Heart right ventricle (tissue), 16 donors: ENCODE results near the gene MRTFA. TPM values are rescaled to one million over a fixed set of nuclear protein-coding genes. Genes with fewer than 3 reads are reported as not detected.

Source experiments
- ATAC-seq, 8 donors: fragments of 200-7000 bp; cut with Tn5 transposase; one replicate each; pipeline ENCODE4 v1.9.1; 2020; ENCODE audit warnings: mild to moderate bottlenecking in 8 of 8, moderate library complexity in 8 of 8, moderate number of reproducible peaks in 1 of 8
- DNase-seq, 2 donors: peaks; one replicate each; pipeline ENCODE4 v3.0.0-alpha.2; 2020
- H3K27ac ChIP-seq, 10 donors: fragments of 200-600 bp; sonication (generic) in 2 of 10; one replicate each; pipeline versions ENCODE4 v1.5.0 to v1.8.0; 2020 to 2022; ENCODE audit warnings: mild to moderate bottlenecking in 3 of 10
- H3K27me3 ChIP-seq, 7 donors: fragments of 200-600 bp; one replicate each; pipeline ENCODE4 v1.8.0; 2021 to 2022; ENCODE audit warnings: mild to moderate bottlenecking in 2 of 7
- H3K36me3 ChIP-seq, 9 donors: fragments of 200-600 bp; sonication (generic) in 1 of 9; one replicate each; pipeline versions ENCODE4 v1.5.0 to v1.8.0; 2020 to 2022; ENCODE audit warnings: mild to moderate bottlenecking in 2 of 9
- H3K4me1 ChIP-seq, 9 donors: fragments of 200-600 bp; sonication (generic) in 1 of 9; one replicate each; pipeline versions ENCODE4 v1.5.0 to v1.8.0; 2020 to 2022; ENCODE audit warnings: mild to moderate bottlenecking in 4 of 9
- H3K4me3 ChIP-seq, 10 donors: fragments of 200-600 bp; sonication (generic) in 2 of 10; one replicate each; pipeline versions ENCODE4 v1.5.0 to v1.8.0; 2020 to 2022; ENCODE audit warnings: mild to moderate bottlenecking in 7 of 10, moderate library complexity in 2 of 10
- H3K9me3 ChIP-seq, 11 donors: fragments of 200-600 bp in 10 of 11; sonication (generic) in 2 of 11; one replicate each; pipeline versions ENCODE4 v1.5.0 to v1.8.0; 2013 to 2022; ENCODE audit warnings: mild to moderate bottlenecking in 2 of 11, control low read depth in 1 of 11, moderate library complexity in 1 of 11
- WGBS, 2 donors: extraction: QIAGEN DNeasy Blood & Tissue Kit; methylation state at CpG; one replicate each; pipeline ENCODE4 v1.1.7; 2013; ENCODE audit warnings: inconsistent platforms in 1 of 2; 5-methylcytosine and 5-hydroxymethylcytosine counted together
- intact Hi-C, 10 donors: fragments of 100-400 bp; cut with DNase I; formaldehyde crosslinking; loops; one replicate each; pipeline versions ENCODE4 v1.11.1 to v1.14.2; 2022
- polyA plus RNA-seq, 2 donors: library from polyadenylated mRNA; stranded (reverse); fragments of 200-250 nt; gene quantifications; one replicate each; pipeline ENCODE4 v1.2.3, GENCODE V29; 2013
- total RNA-seq, 10 donors: library from RNA; stranded (reverse); fragmentation: NEBNext Ultra II Directional in 3 of 10; extraction: Animal tissue kit (Norgen Biotek cat#: 25700) in 3 of 10; gene quantifications; one replicate each; pipeline versions ENCODE4 v1.2.1 to v1.2.4, GENCODE V29; 2021 to 2023
- TF ChIP-seq, protein P1 (sequence below), 9 donors: fragments of 200-600 bp; sonication (generic) in 2 of 9; IDR thresholded peaks; one replicate each; pipeline versions ENCODE4 v1.5.0 to v1.8.0; 2021 to 2022; ENCODE audit warnings: antibody characterized with exemption in 9 of 9, mild to moderate bottlenecking in 5 of 9, moderate library complexity in 1 of 9
- donor health status: Arrhythmogenic right ventricular cardiomyopathy.
- donor health status: ischemic (EF 13 %, LVEDD 7.1; RV severe dilation, severe dysfunction).
- donor health status: healthy with polysubstance abuse.
- donor health status: DM: no; HTN: yes; CAD: no.
- donor health status: DM: no; HTN: no; CAD: no.
- donor health status: ischemic (EF 25% LVEDD 6.9; RV normal size, moderate dysfunction).
- donor health status: ischemic (EF 25% LVEDD 5.7; RV mildly dilated, moderate dysfunction).
- donor health status: healthy.
- donor health status: DM: yes; HTN: yes; CAD: no.
- donor health status: Ischemic cardiomyopathy.
- donor health status: ischemic (EF 35%, LVEDD 5.7; RV mildly dilated, moderate dysfunction).
- donor health status: nonischemic (EF 11% LVEDD 7.7; RV severe dilation, severe dysfunction).
- donor health status: DM: yes; HTN: yes; CAD: no.
- donor health status: PGD.
- donor health status: ischemic (EF 29% LVEDD 5.4; RV normal size, mild dysfunction).
- donor health status: nonischemic (EF 23%, LVEDD 6.1; RV moderate dilation, normal function).

MRTFA gene
- total and polyA plus RNA-seq, 12 donors = 13.2 to 30.9 (median 18.9) TPM

DNA sequence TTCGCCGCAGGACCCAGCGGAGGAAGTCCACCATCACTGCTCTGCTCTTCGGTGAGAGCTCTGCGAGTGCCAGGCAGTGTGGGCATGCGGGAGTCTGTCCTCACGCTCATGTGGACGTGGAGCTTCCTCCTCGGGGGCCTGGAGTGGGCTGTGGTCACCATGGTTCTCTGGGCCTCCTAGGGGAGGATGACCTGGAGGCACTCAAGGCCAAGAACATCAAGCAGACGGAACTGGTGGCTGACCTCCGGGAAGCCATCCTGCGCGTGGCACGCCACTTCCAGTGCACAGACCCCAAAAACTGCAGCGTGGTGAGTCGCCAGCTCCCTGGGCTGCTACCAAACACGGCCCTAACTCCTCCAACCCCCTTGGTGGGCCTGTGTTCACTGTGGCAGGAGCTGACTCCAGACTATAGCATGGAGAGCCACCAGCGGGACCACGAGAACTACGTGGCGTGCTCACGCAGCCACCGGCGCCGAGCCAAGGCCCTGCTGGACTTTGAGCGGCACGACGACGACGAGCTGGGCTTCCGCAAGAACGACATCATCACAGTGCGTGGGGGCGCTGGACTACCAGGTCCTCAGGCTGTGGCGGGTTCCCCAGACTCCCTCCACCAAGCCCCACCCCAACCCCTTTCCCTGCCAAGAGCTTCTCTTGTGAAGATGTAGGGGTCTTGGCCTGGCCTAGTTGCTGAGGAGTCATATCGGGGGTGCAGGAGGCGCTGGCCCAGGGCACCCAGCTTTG lies 229.3 kb downstream of the MRTFA start:
- TF ChIP-seq, protein P1, sequence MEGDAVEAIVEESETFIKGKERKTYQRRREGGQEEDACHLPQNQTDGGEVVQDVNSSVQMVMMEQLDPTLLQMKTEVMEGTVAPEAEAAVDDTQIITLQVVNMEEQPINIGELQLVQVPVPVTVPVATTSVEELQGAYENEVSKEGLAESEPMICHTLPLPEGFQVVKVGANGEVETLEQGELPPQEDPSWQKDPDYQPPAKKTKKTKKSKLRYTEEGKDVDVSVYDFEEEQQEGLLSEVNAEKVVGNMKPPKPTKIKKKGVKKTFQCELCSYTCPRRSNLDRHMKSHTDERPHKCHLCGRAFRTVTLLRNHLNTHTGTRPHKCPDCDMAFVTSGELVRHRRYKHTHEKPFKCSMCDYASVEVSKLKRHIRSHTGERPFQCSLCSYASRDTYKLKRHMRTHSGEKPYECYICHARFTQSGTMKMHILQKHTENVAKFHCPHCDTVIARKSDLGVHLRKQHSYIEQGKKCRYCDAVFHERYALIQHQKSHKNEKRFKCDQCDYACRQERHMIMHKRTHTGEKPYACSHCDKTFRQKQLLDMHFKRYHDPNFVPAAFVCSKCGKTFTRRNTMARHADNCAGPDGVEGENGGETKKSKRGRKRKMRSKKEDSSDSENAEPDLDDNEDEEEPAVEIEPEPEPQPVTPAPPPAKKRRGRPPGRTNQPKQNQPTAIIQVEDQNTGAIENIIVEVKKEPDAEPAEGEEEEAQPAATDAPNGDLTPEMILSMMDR (IDR thresholded peaks at IDR 0.05) = no peak
- Histone ChIP-seq H3K27me3 (no peaks in the 10 kb centered on the region), H3K4me1 (peaks cover 0 to 15% (median 0%) of the 10 kb centered on the region in 9 donors), H3K4me3 (no peak overlapping the region), H3K36me3 (peaks cover 0 to 100% (median 41%) of the 10 kb centered on the region in 9 donors), H3K27ac (no peak overlapping the region), H3K9me3 (no peaks in the 10 kb centered on the region)
- DNase-seq (no peak), ATAC-seq (no peak)
- WGBS, 2 donors = 92 to 93% methylated on average over 37 of the region's 37 CpGs
- intact Hi-C loops = no loop called here

DNA sequence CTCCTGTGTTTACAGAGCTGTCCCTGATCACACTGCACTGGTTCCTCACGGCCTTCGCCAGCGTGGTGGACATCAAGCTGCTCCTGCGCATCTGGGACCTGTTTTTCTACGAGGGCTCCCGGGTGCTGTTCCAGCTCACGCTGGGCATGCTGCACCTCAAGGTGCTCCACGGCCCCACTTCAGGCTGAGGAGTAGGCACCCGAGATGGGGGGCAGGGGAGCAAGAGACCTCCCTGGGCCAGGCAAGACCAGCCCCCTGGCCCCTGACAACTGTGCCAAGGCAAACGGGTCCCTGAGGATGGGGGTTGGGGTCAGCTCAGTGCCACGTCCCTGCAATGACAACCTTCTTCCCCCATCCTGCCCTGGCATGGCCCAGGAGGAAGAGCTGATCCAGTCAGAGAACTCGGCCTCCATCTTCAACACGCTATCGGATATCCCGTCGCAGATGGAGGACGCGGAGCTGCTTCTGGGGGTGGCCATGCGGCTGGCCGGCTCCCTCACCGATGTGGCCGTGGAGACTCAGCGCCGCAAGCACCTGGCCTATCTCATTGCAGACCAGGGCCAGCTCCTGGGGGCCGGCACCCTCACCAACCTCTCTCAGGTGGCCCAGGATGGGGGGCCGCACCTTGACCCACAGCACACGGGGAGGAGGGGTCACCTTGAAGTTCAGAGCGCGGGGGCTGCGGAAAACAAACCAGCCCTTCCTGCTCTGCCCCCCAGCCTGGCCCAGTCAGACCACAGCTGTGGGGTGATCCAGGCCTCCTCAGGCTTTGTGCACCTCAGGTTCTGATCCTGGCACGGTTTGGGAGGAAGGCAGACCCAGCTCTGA lies 230.2 kb downstream of the MRTFA start:
- Histone ChIP-seq H3K9me3 (no peaks in the 10 kb centered on the region), H3K4me1 (peaks cover 0 to 15% (median 0%) of the 10 kb centered on the region in 9 donors), H3K27ac (no peak overlapping the region), H3K27me3 (no peaks in the 10 kb centered on the region), H3K4me3 (no peak overlapping the region), H3K36me3 (peaks cover 0 to 100% (median 40%) of the 10 kb centered on the region in 9 donors)
- no peak for ATAC-seq
- WGBS, 2 donors = 94 to 95% methylated on average over 29 to 31 of the region's 31 CpGs
- no peak for DNase-seq
- intact Hi-C loops = no loop called here
- TF ChIP-seq, protein P1 (IDR thresholded peaks at IDR 0.05) = no peak

DNA sequence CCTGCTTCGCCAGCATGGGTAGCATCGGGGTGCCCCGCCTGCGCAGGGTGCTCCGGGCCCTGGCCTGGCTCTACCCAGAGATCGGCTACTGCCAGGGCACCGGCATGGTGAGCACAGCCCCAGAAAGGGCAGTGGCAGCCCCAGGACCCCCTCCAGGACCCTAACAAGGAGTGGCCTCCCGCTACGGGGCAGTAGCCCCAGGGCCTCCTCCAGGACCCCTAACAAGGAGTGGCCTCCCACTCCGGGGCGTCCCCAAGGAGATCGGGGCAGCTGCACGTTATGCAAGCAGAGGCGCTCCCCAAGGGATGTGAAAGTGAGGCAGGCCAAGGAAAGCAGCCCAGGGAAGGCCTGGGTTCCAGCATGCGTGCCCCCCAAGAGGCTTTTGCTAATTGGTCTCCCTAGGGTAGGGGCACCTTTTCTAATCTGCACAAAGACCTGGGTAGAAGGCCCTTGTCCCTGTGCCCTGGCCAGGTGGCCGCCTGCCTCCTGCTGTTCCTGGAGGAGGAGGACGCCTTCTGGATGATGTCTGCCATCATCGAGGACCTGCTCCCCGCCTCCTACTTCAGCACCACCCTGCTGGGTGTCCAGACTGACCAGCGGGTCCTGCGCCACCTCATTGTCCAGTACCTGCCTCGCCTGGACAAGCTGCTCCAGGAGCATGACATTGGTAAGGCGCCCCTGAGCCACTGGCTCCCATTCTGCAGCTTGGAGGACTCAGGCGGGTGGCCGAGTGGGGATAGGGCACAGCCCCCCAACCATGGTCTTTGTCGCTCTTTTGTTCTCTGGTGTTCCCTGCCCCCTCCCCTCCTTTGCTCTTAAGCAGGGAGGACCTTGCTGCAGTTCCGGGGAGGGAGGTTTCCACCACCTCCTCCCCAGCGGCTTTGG lies 231.1 kb downstream of the MRTFA start:
- H3K36me3 ChIP-seq = peaks cover 0 to 100% (median 36%) of the 10 kb centered on the region in 9 donors
- TF ChIP-seq, protein P1 (IDR thresholded peaks at IDR 0.05) = no peak
- no peak overlapping the region for H3K27ac ChIP-seq
- H3K4me3 ChIP-seq = no peak overlapping the region
- H3K9me3 ChIP-seq = no peaks in the 10 kb centered on the region
- DNase-seq = no peak
- peaks cover 0 to 23% (median under 1%) of the 10 kb centered on the region in 9 donors for H3K4me1 ChIP-seq
- intact Hi-C loops = no loop called here
- ATAC-seq = peak in 1 of 8 donors; percentile 7
- H3K27me3 ChIP-seq = no peaks in the 10 kb centered on the region
- WGBS, 2 donors = 91 to 95% methylated on average over 28 of the region's 28 CpGs
